ENCODE measurements around the gene CCDC68. TPM values are rescaled to one million over a fixed set of nuclear protein-coding genes. Genes with fewer than 3 reads are reported as not detected.

The CCDC68 gene
- total and polyA plus RNA-seq, 2 of the 4 experiments (the other 2 are of a cell fraction) = 0.46 to 0.54 TPM

DNA sequence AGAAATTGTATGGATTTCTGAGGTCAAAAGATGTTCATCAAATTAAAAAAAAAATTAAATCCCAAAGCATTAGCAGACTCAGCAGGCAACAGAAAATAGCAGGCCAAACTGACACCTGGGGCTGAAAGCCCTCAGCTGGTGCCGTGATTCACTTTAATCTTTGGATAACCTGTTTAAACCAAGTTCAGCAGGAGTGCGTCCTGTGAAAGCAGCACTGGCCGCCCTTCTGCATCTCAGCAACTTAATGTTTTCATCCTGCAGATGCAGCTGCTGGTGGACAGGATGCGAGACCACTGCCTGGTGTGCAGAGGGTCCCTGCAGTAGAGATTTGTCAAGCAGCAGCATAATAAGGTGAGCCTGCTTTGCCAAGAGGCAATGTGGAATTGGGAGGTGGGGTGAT is 41.2 kb downstream of the CCDC68 start:
- Histone ChIP-seq H2AFZ (replicated peaks; ENCODE audit: low read length, poor library complexity) (no peak overlapping the region), H4K8ac (ENCODE audit: low read depth in 2 of 2, low read length in 2 of 2) (no peak overlapping the region), H4K91ac (ENCODE audit: insufficient read depth, low read depth, low read length) (no peak overlapping the region), H3K9me3 (ENCODE audit: control insufficient read depth, insufficient read depth, low read length) (no peaks in the 10 kb centered on the region), H3K9ac (ENCODE audit: low read depth, low read length) (no peak overlapping the region), H2BK120ac (ENCODE audit: low read depth, low read length) (no peak overlapping the region), H3K4me3 (ENCODE audit: insufficient read depth, low read depth, low read length) (no peak overlapping the region), H3K9me1 (ENCODE audit: insufficient read depth, low read length) (peaks cover 5% of the 10 kb centered on the region), H3K56ac (ENCODE audit: extremely low read depth, insufficient read depth, low read length) (no peak overlapping the region), H3K18ac (ENCODE audit: low read depth, low read length) (no peak overlapping the region), H3K27ac (ENCODE audit: insufficient read depth, low read length) (no peak overlapping the region), H3K79me1 (ENCODE audit: low read depth in 1 of 2, low read length in 2 of 2) (no peaks in the 10 kb centered on the region), H3K23ac (ENCODE audit: low read depth, low read length) (no peak overlapping the region), H4K20me1 (ENCODE audit: insufficient read depth, low read length) (no peaks in the 10 kb centered on the region), H2AK5ac (ENCODE audit: low read depth, low read length) (no peak overlapping the region), H2BK20ac (ENCODE audit: low read depth, low read length) (no peak overlapping the region), H2BK5ac (ENCODE audit: low read depth, low read length, poor library complexity, severe bottlenecking) (no peak overlapping the region), H3K4ac (ENCODE audit: low read depth, low read length) (no peak overlapping the region), H2AK9ac (replicated peaks; ENCODE audit: low read depth, low read length, poor library complexity) (no peak overlapping the region), H3K36me3 (ENCODE audit: control insufficient read depth, insufficient read depth, low read length) (peaks cover 8% of the 10 kb centered on the region), H3K27me3 (ENCODE audit: control insufficient read depth, insufficient read depth, low read length) (no peaks in the 10 kb centered on the region), H2BK15ac (ENCODE audit: low read depth, low read length) (no peak overlapping the region), H3K4me1 (ENCODE audit: control insufficient read depth, insufficient read depth, low read length) (peaks cover 2% of the 10 kb centered on the region; the same call in 1 of the 2 replicates), H3K14ac (replicated peaks; ENCODE audit: low read depth, low read length) (no peak overlapping the region), H4K5ac (ENCODE audit: low read depth, low read length) (no peak overlapping the region), H3K4me2 (ENCODE audit: low read depth, low read length) (no peak overlapping the region)
- no TSS peak for BruUV-seq (replicated peaks)
- DNase-seq (no peak), ATAC-seq (ENCODE audit: low read depth) (no peak)
- intact Hi-C loops (cut with micrococcal nuclease) = no loop called here
- dilution Hi-C loops (cut with HindIII; ENCODE audit: low sequenced_read_pairs, unreplicated experiment) = no loop called here
- CTCF ChIA-PET = no interaction called here
- TF ChIP-seq MAFK (IDR thresholded peaks at IDR 0.05; ENCODE audit: low read depth, low read length) (no peak), NFE2L2 (IDR thresholded peaks at IDR 0.05; ENCODE audit: low read depth, low read length) (no peak), CEBPB (IDR thresholded peaks at IDR 0.05; ENCODE audit: low read depth, low read length) (no peak), POLR2A (IDR thresholded peaks at IDR 0.05; ENCODE audit: low read depth, low read length) (no peak)
- POLR2A ChIA-PET (ENCODE audit: unreplicated experiment) = interaction anchor here (0.6 kb wide), 1 partner anchor 561 kb away, joined by 4 read pairs; the partner anchor contains the start of genes C18orf54 and STARD6
- 86% methylated on average over 1 of the region's 4 CpGs; no CpG with 5 or more reads in 1 of the 2 experiments for WGBS, 2 experiments (ENCODE audit: extremely low coverage in 2 of 2, insufficient read length in 1 of 2)
- in situ Hi-C loops (cut with MboI; ENCODE audit: low sequenced_read_pairs) = no loop called here

Measured in IMR-90 (cell line).